HEK293T (cell line): Measurements from ENCODE around the gene CHL1.

Experiments
- BHLHE40 ChIP-seq: fragments of 450-650 bp; IDR thresholded peaks from 2 replicates; pipeline ENCODE4 v1.6.1; 2016; ENCODE audit warnings: mild to moderate bottlenecking, moderate library complexity, borderline replicate concordance
- FOXM1 ChIP-seq: fragments of 450-650 bp; IDR thresholded peaks from 2 replicates; pipeline ENCODE4 v1.6.1; 2017; ENCODE audit warnings: mild to moderate bottlenecking, borderline replicate concordance
- PKNOX1 ChIP-seq: fragments of 450-650 bp; IDR thresholded peaks from 2 replicates; pipeline ENCODE4 v1.6.1; 2016
- SP1 ChIP-seq: fragments of 450-650 bp; IDR thresholded peaks from 2 replicates; pipeline ENCODE4 v1.6.1; 2017

DNA sequence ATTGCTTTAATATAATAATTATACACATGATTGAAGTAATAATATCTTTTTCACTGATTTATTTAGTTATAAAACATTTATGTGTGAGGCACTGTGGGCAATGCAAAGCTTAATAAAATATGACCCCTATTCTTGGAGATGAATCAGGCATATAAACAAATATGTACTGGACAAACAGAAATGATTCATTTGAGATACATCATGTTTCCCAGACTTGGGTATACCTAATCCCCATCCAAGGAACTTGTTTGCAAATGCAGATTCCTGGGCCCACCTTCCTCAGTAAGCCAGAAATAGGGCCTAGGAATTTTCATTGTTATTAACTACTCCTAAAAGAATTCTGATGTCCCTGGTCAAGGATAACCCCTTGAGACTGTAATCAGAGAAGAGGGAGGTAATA lies 184.2 kb downstream of the CHL1 start:
- no peak for TF ChIP-seq FOXM1
- TF ChIP-seq BHLHE40 = no peak
- no peak for TF ChIP-seq SP1
- TF ChIP-seq PKNOX1 = no peak
